ENCODE measurements around the gene ARSB. TPM values are rescaled to one million over a fixed set of nuclear protein-coding genes. Genes with fewer than 3 reads are reported as not detected.

ARSB gene
- total and polyA plus RNA-seq, 12 donors, result 1.7 to 21.4 (median 14.1) TPM

DNA sequence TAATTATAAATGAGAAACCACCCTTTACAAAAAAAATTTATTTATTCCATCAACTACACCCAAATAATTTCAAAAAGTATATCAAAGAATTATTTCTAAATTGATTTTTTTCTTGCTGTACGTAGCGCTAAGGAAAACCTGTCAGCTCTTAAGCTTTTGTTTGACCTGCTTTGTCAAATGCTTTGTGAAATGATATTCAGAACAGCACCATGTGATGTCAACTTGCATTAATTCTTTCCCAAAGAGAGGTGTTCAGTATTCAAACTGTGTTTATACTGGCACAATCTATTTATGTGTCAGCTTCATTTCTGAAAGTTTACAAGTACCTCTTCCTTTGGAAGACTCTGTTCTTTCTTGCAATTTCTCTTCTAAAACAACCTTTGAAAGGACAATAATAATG lies 12.0 kb upstream of the ARSB start:
- TF ChIP-seq CTCF (IDR thresholded peaks at IDR 0.05), result no peak
- no peak overlapping the region for H3K27ac ChIP-seq
- no peak overlapping the region for H3K4me3 ChIP-seq
- H3K27me3 ChIP-seq, result no peaks in the 10 kb centered on the region
- intact Hi-C loops (cut with DNase I), result no loop called here
- peaks cover 0 to 3% (median 0%) of the 10 kb centered on the region in 11 donors for H3K9me3 ChIP-seq
- no peaks in the 10 kb centered on the region for H3K36me3 ChIP-seq
- 94 to 96% methylated on average over 2 of the region's 2 CpGs for WGBS, 2 donors
- H3K4me1 ChIP-seq, result no peaks in the 10 kb centered on the region
- ATAC-seq (no peak), DNase-seq (no peak)

- DNase-seq (no peak), ATAC-seq (no peak)
- H3K9me3 ChIP-seq, result peaks cover 0 to 3% (median 0%) of the 10 kb centered on the region in 11 donors
- no peaks in the 10 kb centered on the region for H3K4me1 ChIP-seq
- no peak overlapping the region for H3K27ac ChIP-seq
- WGBS, 2 donors, result 74 to 75% methylated on average over 2 of the region's 2 CpGs
- H3K36me3 ChIP-seq, result no peaks in the 10 kb centered on the region
- no peak overlapping the region for H3K4me3 ChIP-seq
- intact Hi-C loops (cut with DNase I), result no loop called here
- no peak for TF ChIP-seq CTCF (IDR thresholded peaks at IDR 0.05)
- no peaks in the 10 kb centered on the region for H3K27me3 ChIP-seq
Measured at GRCh38 chr5:78995521-78996007, 10.5 kb upstream of the ARSB start.

GRCh38 chr5:78993165-78993564 lies 8.1 kb upstream of the ARSB start:
- Histone ChIP-seq H3K4me3 (no peak overlapping the region), H3K4me1 (no peaks in the 10 kb centered on the region), H3K27ac (no peak overlapping the region), H3K36me3 (no peaks in the 10 kb centered on the region), H3K9me3 (peaks cover 0 to 3% (median 0%) of the 10 kb centered on the region in 11 donors), H3K27me3 (no peaks in the 10 kb centered on the region)
- ATAC-seq (no peak), DNase-seq (no peak)
- intact Hi-C loops (cut with DNase I), result no loop called here
- TF ChIP-seq CTCF (IDR thresholded peaks at IDR 0.05), result no peak

- Histone ChIP-seq H3K4me1 (no peaks in the 10 kb centered on the region), H3K36me3 (no peaks in the 10 kb centered on the region), H3K27me3 (no peaks in the 10 kb centered on the region), H3K27ac (no peak overlapping the region), H3K9me3 (peaks cover 0 to 3% (median 0%) of the 10 kb centered on the region in 11 donors), H3K4me3 (no peak overlapping the region)
- DNase-seq, result no peak
- TF ChIP-seq CTCF (IDR thresholded peaks at IDR 0.05), result no peak
- intact Hi-C loops (cut with DNase I), result no loop called here
- ATAC-seq, result no peak
- 84 to 88% methylated on average over 2 of the region's 2 CpGs for WGBS, 2 donors
Measured at GRCh38 chr5:78992146-78992545, 7.0 kb upstream of the ARSB start.

Measured in heart right ventricle (tissue), 16 donors.